Caco-2 (cell line): Measurements from ENCODE around the gene MAP2K5. TPM values are rescaled to one million over a fixed set of nuclear protein-coding genes. Genes with fewer than 3 reads are reported as not detected.
A peak's percentile ranks its signal among the peaks of the same experiment; 100 is the strongest.

Source experiments
- BruUV-seq: library from RNA; stranded (reverse); fragments of 400-500 nt; replicated peaks from 2 replicates; lab custom pipeline; 2021; lab: Mats Ljungman, UMichigan
- CTCF ChIA-PET: fragments of 300-600 bp; sonication (Branson Sonifier 250); formaldehyde crosslinking; loops from one replicate; lab custom pipeline; 2022; ENCODE audit warnings: antibody characterized with exemption; lab: Charles Lee
- POLR2A ChIA-PET: fragments of 300-600 bp; sonication (Branson Sonifier 250); formaldehyde crosslinking; loops from one replicate; lab custom pipeline; 2022; ENCODE audit warnings: antibody characterized with exemption; lab: Charles Lee
- DNase-seq, 2 experiments: peaks; one replicate each; pipeline versions ENCODE4 v3.0.0 to v3.0.0-alpha.2; 2020 to 2022
- H3K27me3 ChIP-seq: replicated peaks from 2 replicates; pipeline ENCODE4 v1.6.0; 2011; ENCODE audit warnings: low read length; ENCODE audit not compliant: control insufficient read depth, insufficient read depth
- H3K36me3 ChIP-seq: 2 replicates; pipeline ENCODE4 v1.5.1; 2011; ENCODE audit warnings: low read length; ENCODE audit not compliant: control insufficient read depth, insufficient read depth
- H3K4me1 ChIP-seq: fragments of 250-450 bp; sonication (Bioruptor Pico); 2 replicates; pipeline ENCODE4 v1.5.1; 2020; ENCODE audit warnings: mild to moderate bottlenecking
- H3K4me3 ChIP-seq: 2 replicates; pipeline ENCODE4 v1.5.1; 2011; ENCODE audit warnings: low read depth, mild to moderate bottlenecking, control low read depth, low read length
- H3K9me3 ChIP-seq: fragments of 250-450 bp; sonication (Bioruptor Pico); 2 replicates; pipeline ENCODE4 v1.5.1; 2020; ENCODE audit warnings: mild to moderate bottlenecking, moderate library complexity
- H3K27ac Mint-ChIP-seq: one replicate; pipeline ENCODE4 v1.8.0; 2022; ENCODE audit warnings: mixed read lengths; ENCODE audit not compliant: unreplicated experiment
- H3K27me3 Mint-ChIP-seq: one replicate; pipeline ENCODE4 v1.8.0; 2022; ENCODE audit warnings: mixed read lengths; ENCODE audit not compliant: insufficient read depth, unreplicated experiment
- H3K36me3 Mint-ChIP-seq: one replicate; pipeline ENCODE4 v1.8.0; 2022; ENCODE audit warnings: mild to moderate bottlenecking, mixed read lengths; ENCODE audit not compliant: insufficient read depth, unreplicated experiment
- H3K4me1 Mint-ChIP-seq: one replicate; pipeline ENCODE4 v1.8.0; 2022; ENCODE audit warnings: low read depth, mixed read lengths; ENCODE audit not compliant: unreplicated experiment
- H3K4me3 Mint-ChIP-seq: one replicate; pipeline ENCODE4 v1.8.0; 2022; ENCODE audit warnings: mild to moderate bottlenecking, moderate library complexity, mixed read lengths; ENCODE audit not compliant: unreplicated experiment
- H3K9me3 Mint-ChIP-seq: one replicate; pipeline ENCODE4 v1.8.0; 2022; ENCODE audit warnings: mixed read lengths; ENCODE audit not compliant: unreplicated experiment
- intact Hi-C: fragments of 100-400 bp; cut with micrococcal nuclease; formaldehyde crosslinking; loops from one replicate; pipeline ENCODE4 v1.10.0; 2022; ENCODE audit not compliant: unreplicated experiment
- total RNA-seq: library from RNA; stranded (reverse); gene quantifications from 2 replicates; pipeline ENCODE4 v1.2.3, GENCODE V29; 2022
- TF ChIP-seq, protein P1 (sequence below), 2 experiments: fragments of 200-600 bp in 1 of 2; IDR thresholded peaks; 1 replicate in 1 of 2; 2 replicates in 1 of 2; pipeline versions ENCODE4 v1.5.1 to v1.8.0; 2011 to 2022; ENCODE audit warnings: antibody characterized with exemption in 1 of 2, control low read depth in 1 of 2, inconsistent platforms in 1 of 2, low read depth in 1 of 2, low read length in 1 of 2, mild to moderate bottlenecking in 1 of 2, moderate library complexity in 1 of 2; ENCODE audit not compliant: insufficient read depth in 1 of 2, severe bottlenecking in 1 of 2, unreplicated experiment in 1 of 2

Gene MAP2K5
- total RNA-seq, 1 experiment from 2014 or later = 12.2 TPM

- BruUV-seq = no TSS peak
- H3K4me1 Mint-ChIP-seq = peaks cover 27% of the 10 kb centered on the region
- intact Hi-C loops = loop anchor here (5.0 to 10.0 kb wide), 2 partner anchors 317 to 455 kb away; partner anchors contain the start of gene C15orf61
- H3K9me3 ChIP-seq = no peaks in the 10 kb centered on the region
- TF ChIP-seq, protein P1, sequence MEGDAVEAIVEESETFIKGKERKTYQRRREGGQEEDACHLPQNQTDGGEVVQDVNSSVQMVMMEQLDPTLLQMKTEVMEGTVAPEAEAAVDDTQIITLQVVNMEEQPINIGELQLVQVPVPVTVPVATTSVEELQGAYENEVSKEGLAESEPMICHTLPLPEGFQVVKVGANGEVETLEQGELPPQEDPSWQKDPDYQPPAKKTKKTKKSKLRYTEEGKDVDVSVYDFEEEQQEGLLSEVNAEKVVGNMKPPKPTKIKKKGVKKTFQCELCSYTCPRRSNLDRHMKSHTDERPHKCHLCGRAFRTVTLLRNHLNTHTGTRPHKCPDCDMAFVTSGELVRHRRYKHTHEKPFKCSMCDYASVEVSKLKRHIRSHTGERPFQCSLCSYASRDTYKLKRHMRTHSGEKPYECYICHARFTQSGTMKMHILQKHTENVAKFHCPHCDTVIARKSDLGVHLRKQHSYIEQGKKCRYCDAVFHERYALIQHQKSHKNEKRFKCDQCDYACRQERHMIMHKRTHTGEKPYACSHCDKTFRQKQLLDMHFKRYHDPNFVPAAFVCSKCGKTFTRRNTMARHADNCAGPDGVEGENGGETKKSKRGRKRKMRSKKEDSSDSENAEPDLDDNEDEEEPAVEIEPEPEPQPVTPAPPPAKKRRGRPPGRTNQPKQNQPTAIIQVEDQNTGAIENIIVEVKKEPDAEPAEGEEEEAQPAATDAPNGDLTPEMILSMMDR (IDR thresholded peaks at IDR 0.05; ENCODE audit: insufficient read depth in 1 of 2, low read depth in 1 of 2, low read length in 1 of 2, severe bottlenecking in 1 of 2, unreplicated experiment in 1 of 2) = no peak
- POLR2A ChIA-PET = no interaction called here
- H3K27ac Mint-ChIP-seq = peak overlapping the region; percentile 95
- peak overlapping the region; percentile 85 for H3K4me3 ChIP-seq
- peak; percentile 48 to 58 for DNase-seq
- H3K4me1 ChIP-seq = peaks cover 25% of the 10 kb centered on the region
- peaks cover 15% of the 10 kb centered on the region for H3K36me3 Mint-ChIP-seq
- no peaks in the 10 kb centered on the region for H3K27me3 ChIP-seq
- H3K9me3 Mint-ChIP-seq = no peaks in the 10 kb centered on the region
- peak overlapping the region; percentile 70 for H3K4me3 Mint-ChIP-seq
- CTCF ChIA-PET = interaction anchor here (1.1 kb wide), 1 partner anchor 318 kb away, joined by 3 read pairs; no protein-coding TSS in a partner anchor
- H3K27me3 Mint-ChIP-seq = no peaks in the 10 kb centered on the region
- H3K36me3 ChIP-seq = no peaks in the 10 kb centered on the region
Measured at GRCh38 chr15:67839499-67839928, 297.0 kb downstream of the MAP2K5 start.

DNA sequence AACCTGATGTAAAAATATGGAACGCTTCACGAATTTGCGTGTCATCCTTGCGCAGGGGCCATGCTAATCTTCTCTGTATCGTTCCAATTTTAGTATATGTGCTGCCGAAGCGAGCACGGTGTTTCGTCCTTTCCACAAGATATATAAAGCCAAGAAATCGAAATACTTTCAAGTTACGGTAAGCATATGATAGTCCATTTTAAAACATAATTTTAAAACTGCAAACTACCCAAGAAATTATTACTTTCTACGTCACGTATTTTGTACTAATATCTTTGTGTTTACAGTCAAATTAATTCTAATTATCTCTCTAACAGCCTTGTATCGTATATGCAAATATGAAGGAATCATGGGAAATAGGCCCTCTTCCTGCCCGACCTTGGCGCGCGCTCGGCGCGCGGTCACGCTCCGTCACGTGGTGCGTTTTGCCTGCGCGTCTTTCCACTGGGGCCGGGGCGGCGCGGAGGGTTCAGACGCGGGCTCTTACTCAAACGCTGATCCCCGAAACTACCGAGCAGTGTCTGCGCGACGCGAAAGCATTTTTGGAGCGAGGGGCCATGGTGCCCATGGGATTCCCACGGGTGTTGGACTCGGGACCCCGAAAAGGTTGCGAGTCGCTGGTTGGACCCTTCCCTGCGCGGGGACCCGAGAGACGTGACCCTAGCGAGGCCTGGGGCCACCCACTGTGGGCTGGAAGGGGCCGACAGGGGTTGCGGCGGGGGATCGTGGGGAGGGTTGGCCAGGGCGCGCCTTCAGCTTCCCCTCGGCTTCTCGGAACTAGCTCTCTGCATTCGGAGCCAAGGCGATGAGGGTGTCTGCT is 297.6 kb downstream of the MAP2K5 start, which contains the start of gene RNU6-1:
RNU6-1 (minus strand) TSS at position 117 of the 820 bp plus-strand sequence.
- ChIA-PET CTCF (no interaction called here), POLR2A (interaction anchor here (0.6 kb wide), 1 partner anchor 214 kb away, joined by 3 read pairs; the partner anchor contains the start of gene PIAS1)
- intact Hi-C loops = loop anchor here (1.0 to 10.0 kb wide), 6 partner anchors 23 to 795 kb away; partner anchors contain the start of genes C15orf61 and PIAS1
- Histone ChIP-seq H3K4me3 (peak within 1 kb of the TSS; percentile 85), H3K9me3 (no peaks in the 10 kb centered on the region), H3K27me3 (no peaks in the 10 kb centered on the region), H3K36me3 (no peaks in the 10 kb centered on the region), H3K4me1 (peaks cover 32% of the 10 kb centered on the region)
- H3K27me3 Mint-ChIP-seq = no peaks in the 10 kb centered on the region
- peak within 1 kb of the TSS; percentile 95 for H3K27ac Mint-ChIP-seq
- peak; percentile 92 to 94 for DNase-seq
- no peaks in the 10 kb centered on the region for H3K9me3 Mint-ChIP-seq
- peak within 1 kb of the TSS; percentile 70 for H3K4me3 Mint-ChIP-seq
- H3K4me1 Mint-ChIP-seq = peaks cover 27% of the 10 kb centered on the region
- BruUV-seq = no TSS peak
- H3K36me3 Mint-ChIP-seq = peaks cover 15% of the 10 kb centered on the region
- TF ChIP-seq, protein P1 (IDR thresholded peaks at IDR 0.05; ENCODE audit: insufficient read depth in 1 of 2, low read depth in 1 of 2, low read length in 1 of 2, severe bottlenecking in 1 of 2, unreplicated experiment in 1 of 2) = no peak
